ENCODE measurements around the gene SDCBP2.

- TF ChIP-seq CTCF (IDR thresholded peaks at IDR 0.05): no peak
- TF ChIP-seq POLR2A (IDR thresholded peaks at IDR 0.05): no peak
Observed at GRCh38 chr20:1298888-1299511, 29.9 kb downstream of the SDCBP2 start.
